Femur (tissue), 1 donor: ENCODE measurements around the gene ZNF23.

ENCODE experiments used
- DNase-seq: peaks from one replicate; pipeline ENCODE4 v3.0.0-alpha.2; 2017

The ZNF23 gene

DNA sequence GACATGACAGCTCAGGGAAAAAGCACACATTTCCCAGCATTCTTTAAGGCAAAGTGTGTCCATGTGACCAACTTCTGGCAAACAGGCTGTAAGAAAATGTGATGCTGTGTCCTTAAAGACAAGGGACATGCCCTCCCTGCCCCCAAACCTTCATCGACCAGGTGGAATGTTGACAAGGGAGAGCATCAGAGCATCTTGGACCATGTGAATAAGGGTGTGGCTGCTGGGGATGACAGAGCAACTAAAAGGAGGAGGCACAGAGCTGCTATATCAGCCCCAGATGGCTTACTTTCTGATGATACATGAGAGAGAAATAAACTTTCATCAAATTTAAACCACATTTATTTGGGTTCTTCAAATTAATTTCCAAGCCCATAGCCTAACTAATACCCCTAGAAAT, 2.2 kb upstream of the ZNF23 start:
- DNase-seq = no peak

DNA sequence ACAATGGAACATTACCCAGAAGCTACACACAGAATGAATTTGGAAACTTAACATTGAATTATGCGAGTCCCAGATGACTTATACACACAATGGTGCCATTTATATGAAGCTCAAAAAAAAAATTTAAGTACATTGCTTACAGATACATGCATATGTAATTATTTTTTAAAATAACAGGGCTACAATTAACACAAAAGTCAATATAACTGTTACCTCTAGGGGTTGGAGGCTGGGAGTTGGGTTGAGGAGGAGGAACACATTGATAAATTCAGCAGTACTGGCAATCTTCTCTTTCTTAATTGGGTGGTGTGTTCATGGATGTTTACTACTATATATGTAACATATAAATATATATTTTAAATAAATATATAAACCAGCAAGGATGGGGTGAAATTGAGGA, 1.1 kb downstream of the ZNF23 start:
- no peak for DNase-seq

DNA sequence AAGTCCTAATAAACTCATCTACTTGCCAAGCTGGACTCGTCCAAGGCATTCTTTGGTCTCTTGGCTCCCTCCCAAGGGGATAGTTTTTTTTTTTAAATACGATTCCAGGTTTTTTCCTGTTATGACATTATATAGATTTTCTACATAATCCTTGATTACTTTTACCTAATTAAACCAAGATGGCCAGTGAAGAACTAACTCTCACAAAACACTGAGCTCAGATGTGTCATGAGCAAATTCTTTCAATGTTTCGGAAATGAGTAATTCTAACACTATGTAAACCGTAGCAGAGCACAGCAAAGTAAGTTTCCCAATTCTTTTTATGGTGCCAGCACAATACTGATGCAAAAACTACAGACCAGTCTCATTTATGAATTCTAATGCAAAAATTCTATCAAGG, 1.8 kb downstream of the ZNF23 start:
- no peak for DNase-seq

DNA sequence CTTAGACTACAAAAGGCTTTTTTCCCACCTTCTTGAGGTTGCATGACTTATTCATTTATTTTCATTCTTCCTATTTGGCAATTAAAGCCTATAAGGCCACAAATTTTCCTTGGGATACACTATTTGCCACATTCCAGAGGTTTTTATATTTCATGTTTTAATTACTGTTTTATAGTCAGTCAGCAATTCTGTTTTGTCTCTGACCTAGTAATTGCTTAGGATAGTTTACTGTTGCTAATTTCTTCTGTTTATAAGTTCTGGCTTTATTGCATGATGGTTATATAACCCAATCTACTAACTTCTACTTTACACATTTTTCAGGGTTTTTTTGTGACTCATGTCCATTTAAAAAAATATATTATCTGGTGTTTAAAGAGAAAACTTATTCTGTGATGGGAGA, 2.5 kb downstream of the ZNF23 start:
- no peak for DNase-seq

DNA sequence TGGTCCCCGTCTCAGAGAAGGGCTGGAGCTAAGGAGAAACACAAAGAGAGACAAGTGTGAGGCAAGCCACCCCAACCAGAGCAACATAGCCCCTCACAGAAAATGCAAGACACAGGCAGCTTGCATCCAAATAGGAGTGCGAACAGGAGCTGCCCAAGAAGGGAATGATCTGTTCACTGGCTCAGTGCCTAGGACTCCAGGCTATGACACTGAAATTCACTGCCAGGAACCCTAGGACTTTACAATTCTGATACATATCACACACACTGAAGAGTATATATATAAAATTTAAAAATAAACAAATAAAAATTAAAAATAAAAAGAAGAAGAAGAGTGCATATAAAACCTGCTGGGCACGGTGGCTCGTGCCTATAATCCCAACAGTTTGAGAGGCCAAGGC, 5.2 kb downstream of the ZNF23 start:
- no peak for DNase-seq

DNA sequence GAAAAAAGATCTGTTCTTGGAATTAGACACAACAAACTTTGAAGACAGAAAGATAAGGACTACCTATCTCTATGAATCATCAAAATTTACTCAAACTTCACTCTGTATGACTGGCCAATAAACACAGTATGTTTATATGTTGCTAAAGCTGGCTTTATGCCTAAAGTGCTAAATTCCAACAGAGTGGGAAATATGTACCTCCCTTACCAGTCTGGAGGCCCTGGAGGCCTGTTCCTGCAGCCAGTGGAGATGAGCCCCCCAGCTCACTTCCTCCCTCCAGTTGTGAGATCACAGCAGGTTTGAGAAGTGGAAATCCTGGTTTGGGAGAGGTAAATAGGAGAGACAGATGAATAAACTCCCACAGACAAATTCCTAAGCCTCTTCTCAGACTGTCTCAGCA, 9.0 kb downstream of the ZNF23 start:
- DNase-seq = no peak

DNA sequence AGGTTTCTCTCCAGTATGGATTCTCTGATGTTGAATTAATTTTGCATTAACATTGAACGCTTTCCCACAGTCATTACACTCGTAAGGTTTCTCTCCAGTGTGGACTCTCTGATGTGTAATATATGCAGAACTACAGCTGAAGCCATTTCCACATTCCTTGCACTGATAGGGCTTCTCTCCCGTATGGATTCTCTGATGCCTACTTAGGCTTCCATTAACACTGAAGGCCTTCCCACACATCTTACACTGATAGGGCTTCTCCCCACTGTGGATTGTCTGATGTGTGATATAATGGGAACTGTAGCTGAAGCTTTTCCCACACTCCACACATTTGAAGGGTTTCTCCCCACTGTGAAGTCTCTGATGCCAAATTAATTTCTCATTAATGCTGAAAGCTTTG, 13.0 kb downstream of the ZNF23 start:
- no peak for DNase-seq

DNA sequence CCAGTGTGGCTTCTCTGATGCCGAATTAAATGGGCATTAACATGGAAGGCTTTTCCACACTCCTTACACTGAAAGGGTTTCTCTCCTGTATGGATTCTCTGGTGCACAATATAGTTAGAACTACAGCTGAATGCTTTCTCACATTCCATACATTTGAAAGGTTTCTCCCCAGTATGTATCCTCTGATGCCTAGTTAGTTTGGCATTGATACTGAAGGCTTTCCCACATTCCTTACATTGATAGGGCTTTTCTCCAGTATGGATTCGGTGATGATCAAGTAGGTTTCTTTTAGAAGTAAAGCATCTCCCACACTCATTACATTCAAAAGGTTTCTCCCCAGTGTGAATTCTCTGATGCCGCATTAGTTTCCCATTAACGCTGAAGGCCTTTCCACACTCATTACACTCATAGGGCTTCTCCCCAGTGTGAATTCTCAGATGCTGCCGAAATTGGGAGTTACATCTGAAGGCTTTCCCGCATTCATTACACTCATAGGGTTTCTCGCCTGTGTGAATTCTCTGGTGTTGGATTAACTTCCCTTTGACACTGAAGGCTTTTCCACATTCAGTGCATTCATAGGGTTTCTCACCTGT, 13.7 kb downstream of the ZNF23 start:
- DNase-seq = no peak

DNA sequence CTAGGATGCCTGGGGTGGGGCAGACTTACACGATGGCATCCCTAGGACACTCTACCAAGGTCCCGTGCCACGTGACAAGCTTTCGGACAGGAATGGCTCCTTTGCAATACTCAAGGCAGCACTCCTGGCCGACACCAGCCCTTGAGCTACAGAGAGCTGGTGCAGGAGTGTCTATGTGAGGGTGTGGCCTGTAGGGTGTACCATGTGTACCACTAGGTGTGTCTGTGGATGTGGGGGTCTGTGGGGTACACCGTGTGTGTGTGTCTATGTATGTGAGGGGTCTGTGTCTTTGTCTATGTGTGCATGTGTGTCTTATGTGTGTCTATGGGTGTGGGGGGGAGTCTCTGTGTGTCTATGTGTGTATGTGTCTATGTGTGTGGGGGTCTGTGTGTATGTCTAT, 18.3 kb downstream of the ZNF23 start:
- DNase-seq = no peak

DNA sequence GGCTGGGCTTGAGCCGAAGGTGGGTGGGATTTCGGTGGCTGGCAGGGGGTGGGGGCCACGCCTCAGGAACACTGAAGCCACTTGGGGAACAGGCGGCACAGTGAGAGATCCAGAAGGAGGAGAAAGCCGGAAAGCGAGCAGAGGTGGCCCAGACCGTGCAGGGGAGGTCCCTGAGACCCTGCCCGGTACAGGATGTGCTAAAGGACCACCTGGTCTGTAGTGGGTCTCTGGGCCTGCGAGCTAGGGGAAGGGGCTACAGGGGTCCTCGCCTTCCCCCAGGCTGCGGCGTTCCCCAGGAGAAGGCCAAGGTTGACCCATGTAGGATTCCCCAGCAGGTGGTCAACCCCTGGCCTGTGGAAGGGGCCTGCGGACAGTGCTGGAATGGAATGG, 20.0 kb downstream of the ZNF23 start, which contains the start of gene TLE7:
Gene TLE7 (minus strand): TSS at position 4 of the 390 bp plus-strand sequence. CDS start 8,730 bp downstream, outside the sequence.
- no peak for DNase-seq

DNA sequence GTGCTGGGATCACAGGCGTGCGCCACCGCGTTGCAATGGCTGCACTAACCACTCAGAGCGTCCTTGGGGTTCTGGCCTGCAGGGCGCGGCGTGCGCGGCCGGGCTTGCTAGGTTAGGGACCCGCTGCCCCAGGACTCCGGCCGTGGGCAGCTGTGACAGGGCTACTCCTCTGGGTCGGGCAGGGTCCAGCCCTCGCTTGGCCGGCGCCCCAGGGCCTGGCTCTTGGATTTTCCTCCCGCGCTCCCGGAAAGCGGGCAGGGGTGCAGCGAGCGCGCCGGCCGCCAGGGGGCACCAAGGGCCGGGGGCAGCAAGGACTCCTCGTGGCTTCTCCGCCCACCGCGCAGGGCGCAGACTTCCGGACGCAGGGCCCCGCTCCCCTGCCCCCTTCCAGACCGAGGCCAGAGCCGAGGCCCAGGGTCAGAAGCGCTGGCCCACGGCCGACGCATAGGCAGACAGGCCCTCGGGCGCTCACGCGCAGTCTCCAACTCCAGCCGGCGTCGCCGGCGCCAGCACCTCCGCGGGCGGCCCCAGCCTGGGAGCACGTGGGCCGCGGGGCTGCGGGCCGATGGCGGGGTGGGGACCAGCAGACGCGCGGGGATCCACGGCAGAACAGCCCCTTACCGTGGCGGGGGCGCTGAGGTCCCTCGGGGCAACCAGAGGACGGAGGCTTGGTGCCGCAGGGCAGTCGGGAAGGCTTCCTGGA, 20.5 kb downstream of the ZNF23 start:
- no peak for DNase-seq

DNA sequence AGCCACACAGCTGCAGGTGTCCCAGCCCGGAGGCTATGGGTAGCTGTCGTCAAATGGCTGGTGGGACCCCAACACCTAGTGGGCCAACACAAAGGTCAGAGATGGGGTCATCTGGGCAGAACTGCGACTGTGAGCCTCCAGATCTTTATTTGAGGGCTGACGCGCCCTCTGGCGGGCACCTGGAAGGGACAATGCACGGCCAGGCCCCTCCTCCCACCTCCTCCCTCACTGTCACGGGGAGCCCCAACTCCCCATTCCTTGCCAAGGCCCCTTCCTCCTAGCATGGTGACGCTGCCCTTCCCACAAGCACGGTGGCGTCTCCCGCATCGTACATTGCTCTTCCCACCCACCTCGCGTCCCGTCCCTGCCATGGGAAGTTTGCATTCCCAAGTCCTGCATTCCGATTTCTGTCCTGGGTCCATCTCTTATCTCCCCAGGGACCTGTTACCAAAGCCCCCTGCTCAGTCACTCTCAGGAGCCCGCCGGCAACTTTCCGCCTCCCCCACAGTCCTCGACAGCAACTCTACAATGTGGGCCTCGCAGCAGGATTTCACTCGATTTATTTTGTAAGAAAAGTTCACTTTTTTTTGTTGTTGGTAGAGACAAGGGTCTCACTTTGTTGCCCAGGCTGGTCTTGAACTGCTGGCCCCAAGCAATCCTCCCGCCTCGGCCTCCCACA, 21.2 kb downstream of the ZNF23 start:
- DNase-seq = no peak

DNA sequence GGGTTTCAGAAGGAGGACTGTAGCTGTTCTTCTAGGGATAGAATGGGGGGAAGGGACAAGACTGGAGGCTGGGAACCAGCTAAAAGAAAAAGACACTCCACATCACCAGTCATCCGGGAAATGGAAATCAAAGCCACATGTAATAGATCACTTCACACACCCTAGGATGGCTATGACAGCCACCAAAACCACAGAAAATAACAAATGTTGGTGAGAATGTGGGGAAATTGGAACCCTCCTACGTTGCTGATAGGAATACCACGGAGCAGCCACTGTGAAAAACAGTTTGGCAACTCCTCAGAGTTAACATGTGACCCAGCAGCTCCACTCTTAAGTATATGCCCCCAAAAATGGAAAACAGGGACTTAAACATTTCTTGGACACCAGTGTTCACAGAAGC, 22.5 kb downstream of the ZNF23 start:
- DNase-seq = no peak

DNA sequence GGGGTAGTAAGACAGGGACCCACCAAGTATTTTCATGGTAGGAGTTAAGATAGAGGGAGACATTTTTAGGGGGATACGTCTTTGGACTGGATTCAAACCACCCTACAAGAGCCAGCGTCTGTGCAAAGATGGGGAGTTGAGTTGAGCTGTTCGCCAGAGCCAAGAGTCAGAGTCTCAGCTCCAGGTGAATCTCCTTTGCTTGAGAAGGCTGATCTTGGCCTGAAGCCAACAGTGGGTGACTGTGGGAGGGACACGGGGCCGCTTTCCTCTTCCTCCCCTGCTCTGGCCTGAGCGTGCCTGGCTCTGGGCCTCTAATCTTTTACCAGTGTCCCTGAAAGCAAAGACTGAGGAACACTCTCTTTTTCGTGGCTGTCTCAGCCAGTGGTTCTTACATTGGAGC, 25.6 kb downstream of the ZNF23 start:
- no peak for DNase-seq

DNA sequence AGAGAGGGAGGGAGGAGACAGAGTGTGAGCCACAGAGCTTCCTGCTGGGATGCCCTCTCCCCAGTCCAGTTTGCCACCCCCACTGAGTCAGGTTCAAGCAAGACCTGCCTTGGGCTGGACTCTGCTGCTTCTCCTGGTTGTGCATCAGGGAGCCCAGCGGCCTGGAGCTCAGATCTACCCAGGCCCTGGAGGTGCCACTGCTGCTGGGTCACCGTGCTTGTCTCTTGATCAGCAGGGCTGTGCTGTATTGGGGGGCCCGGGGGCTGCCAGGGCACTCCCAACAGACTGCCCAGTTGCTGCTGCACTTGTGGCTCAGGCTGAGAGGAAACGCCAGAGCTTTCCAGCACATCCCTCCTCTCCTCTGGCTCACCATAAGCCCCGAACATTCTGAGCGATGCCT, 29.1 kb downstream of the ZNF23 start:
- DNase-seq = no peak

DNA sequence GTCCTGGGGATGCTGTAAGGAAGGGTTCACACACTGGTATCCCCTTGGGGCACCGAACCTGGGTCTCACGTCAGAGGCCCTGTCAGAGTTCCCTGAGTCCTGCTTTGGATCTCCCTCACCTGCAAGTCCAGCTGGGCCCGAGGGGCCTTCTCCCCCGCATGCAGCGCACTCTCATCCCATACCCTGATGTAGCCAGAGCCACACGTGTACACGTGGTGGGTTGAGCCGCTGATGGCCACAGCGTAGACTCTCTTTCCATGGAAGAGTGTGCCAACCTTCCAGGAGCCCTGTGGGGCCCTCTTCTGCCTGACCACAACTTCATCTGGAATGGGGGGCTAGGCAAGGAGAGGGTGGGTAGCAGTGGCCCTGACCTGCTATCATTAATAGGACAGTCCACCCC, 30.1 kb downstream of the ZNF23 start:
- no peak for DNase-seq

DNA sequence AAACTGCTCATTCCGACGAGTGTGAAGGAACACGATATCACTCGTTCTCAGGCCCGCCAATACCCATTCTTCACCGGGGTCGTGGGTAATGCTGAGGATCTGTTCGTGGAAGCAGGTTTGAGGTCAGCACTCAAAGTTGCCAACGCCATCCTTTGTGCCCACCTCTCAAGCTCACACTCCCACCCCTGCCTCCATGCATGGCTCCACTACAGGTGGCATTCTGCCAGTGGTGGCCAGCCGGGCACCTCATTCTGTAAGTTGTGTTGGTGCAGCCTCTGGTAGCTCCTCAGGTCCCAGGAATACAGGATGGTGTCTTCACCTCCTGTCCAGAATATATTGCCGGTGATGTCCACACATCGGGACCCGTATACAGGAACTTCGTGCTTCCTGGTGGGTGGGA, 30.9 kb downstream of the ZNF23 start:
- DNase-seq = no peak

DNA sequence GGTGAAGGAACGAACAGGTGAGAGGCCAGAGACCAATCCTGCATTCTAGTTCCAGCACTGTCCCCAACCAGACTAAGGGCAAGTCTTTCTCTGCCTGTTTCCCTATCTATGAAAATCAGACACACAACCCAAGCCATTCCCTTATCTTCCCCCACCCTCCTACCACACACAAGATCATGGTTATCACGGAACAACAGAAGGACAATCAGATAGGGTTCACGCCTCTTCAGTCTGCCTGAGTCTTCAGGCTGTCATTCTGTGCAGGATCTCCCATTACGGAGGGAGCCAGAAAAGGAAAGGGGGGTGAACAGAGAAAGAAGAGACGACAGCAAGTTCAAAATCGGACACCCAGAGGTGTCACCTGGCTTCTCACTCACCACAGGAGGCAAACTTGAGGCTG, 31.3 kb downstream of the ZNF23 start:
- DNase-seq = no peak

DNA sequence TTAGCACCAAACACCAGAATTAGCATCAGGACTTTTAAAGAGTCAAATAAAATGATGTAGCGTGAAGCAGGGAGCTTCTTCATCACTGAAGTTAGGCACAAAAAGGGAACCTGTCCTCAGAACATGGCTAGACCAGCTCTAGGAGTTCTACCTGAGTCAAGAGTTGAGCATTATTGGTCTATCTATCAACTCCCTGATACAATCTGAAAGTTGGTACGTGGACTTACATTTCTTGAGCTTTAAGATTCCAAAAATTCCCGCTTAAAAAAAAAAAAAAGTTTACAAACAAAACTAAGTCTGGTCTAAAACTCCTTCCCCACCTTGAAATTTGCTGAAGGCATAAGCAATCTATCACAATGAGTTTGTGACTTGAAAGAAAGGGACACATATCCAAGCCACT, 32.5 kb downstream of the ZNF23 start:
- no peak for DNase-seq

DNA sequence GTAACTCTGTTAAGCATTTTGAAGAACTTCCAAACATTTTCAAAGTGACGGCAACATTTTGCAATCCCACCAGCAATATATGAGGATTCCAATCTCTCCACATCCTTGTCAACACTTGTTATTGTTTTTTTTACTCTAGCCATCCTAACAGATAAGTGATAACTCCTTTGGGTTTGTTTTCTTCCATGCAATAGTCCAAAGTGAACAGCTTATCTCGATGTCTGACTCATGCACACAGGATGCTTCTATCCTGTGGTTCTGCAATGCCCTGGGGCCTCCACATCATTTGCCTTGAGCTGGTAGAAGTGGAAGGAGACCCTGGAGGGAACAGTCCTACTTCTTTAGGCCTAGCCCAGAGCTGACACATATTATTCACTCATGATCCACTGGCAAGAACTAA, 33.2 kb downstream of the ZNF23 start:
- no peak for DNase-seq

DNA sequence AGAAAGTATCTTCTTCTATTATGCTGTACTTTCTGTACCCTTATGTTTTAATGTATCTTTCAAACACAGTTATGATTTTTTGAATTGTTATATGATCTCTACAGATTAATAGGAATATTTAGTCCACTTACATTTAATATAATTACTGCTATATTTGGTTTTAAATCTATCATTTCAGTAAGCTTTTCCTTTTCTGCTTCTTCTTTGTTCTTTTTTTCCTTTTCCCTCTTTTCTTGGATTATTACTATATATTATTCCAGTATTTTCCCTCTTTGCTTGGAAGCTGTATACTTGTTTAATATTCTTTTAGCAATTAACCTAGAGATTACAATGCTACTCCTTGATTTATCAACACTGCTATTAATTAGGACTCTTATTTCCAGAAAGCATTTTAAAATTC, 33.7 kb downstream of the ZNF23 start:
- no peak for DNase-seq

DNA sequence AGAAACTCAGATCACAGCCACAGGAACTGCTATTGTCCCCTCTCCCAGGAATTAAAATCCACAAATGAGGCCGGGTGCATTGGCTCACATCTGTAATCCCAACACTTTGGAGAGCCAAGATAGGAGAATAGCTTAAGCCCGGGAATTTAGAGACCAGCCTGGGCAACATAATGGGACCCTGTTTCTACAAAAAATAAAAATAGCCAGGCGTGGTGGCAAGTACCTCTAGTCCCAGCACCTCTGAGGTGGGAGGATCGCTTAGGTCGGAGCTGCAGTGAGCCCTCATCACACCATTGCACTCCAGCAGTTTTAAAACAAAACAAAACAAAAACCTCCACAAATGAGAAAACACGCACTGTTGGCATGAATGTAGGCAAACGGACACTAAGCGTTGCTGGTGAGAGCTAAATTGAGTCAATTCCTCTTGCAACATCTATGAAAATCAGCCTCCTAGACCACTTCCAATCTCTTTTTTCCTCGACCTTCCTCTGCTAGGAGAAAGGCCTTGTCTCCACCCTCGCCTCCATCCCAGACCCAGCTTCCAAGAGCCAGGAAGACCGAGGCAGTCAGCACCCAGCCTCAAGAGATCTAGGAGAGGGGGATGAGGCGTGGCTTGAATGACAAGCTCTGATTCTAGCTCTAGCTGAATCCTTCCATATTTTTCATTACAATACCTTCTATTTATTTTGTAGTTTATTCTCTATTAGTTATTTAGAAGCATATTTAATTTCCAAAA, 35.0 kb downstream of the ZNF23 start:
- DNase-seq = no peak

DNA sequence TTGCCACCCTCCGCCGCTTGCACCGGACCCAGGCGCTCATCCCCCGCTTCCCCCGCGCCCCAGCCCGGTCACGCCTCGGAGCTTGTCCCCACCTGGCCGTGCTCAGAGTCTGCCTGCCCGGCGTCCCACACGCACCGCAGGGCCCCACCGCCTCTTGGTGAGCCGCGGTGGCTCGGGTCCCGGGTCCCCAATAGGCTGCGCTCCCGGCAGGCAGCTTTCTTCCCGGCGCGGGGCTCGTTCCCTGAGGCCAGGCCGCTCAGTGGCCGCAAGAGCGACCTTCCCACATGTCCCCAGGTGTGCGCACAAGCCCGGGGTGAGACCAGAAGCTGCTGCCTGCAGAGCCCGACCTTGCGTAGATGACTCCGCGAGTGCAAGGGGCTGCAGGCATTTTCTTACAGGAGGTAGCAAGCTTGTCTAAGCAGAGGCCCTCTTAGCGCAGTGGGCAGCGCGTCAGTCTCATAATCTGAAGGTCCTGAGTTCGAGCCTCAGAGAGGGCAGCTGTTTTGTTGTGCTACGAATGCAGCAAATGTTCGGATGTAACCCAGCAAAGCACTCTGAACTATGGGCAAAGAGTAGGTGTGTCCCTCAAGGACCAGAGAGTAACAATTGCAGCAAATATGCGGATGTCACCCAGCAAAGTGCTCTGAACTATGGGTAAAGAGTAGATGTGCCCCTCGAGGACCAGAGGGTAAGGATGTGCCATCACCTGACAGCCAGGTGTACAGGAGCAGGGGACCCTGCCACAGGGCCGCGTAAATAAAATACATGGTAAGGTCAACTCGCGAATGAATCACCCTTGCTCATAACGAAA, 35.8 kb downstream of the ZNF23 start:
- no peak for DNase-seq
